ENCODE results near the gene KCNQ1. TPM values are rescaled to one million over a fixed set of nuclear protein-coding genes. Genes with fewer than 3 reads are reported as not detected.

The KCNQ1 gene
- total RNA-seq, 1 experiment from 2014 or later, result not detected

GRCh38 chr11:2417856-2418692, 26.7 kb upstream of the KCNQ1 start:
- Histone ChIP-seq H3K36me3 (no peaks in the 10 kb centered on the region), H3K4me1 (no peaks in the 10 kb centered on the region), H3K27me3 (0 out of 2 replicates have a peak, but pooled peaks cover 6% of the 10 kb centered on the region), H3K27ac (no peak overlapping the region), H3K9me3 (replicated peaks) (no peaks in the 10 kb centered on the region), H3K4me3 (no peak overlapping the region)
- no peak for DNase-seq

- H3K36me3 ChIP-seq, result no peaks in the 10 kb centered on the region
- H3K4me3 ChIP-seq, result no peak overlapping the region
- H3K9me3 ChIP-seq (replicated peaks), result no peaks in the 10 kb centered on the region
- H3K27me3 ChIP-seq, result peaks cover 6% of the 10 kb centered on the region; the same call in 1 of the 2 replicates
- H3K4me1 ChIP-seq, result no peaks in the 10 kb centered on the region
- H3K27ac ChIP-seq, result no peak overlapping the region
- DNase-seq, result no peak
These were observed 26.0 kb upstream of the KCNQ1 start for GRCh38 chr11:2418693-2419360.

DNA sequence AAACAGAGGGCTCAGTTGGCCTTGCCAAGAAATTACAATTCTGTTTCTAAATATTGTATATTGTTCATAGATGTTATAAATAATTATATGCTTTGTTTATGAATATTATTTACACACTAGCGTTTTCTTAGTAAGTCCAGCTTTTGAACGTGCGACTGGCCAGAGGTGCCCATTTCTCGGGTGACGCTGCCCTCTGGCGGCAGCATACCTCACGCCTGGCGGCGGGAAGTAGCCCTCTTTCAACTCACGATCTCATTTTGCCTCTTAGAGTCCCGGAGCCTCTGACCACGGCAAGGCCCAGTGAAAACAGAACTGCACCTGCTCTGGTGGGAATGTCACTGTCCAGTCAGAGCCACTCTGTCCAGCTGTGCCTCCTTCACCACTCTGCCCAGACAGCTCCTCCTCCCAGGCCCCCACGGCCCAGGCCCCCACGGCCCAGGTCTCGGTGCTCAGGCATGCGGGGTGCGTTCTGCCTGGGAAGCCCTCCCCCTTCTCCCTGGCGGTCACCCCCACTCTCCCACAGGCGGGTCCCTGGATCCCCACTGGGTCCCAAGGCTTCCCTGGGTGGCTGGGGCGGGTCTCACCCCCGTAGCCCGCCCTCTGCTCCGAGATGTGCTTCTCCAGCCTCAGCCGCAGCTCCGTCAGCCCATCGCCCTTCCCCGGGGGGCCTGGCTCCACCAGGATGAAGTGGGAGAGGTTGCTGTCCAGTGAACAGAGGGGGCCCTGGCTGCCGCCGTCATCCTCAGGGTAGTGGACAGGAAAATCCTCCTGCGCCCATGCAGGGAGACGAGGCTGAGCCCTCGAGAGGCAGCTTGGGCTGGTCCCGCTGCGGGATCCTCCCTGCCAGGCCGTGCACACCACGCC, 24.9 kb upstream of the KCNQ1 start:
- no peaks in the 10 kb centered on the region for H3K4me1 ChIP-seq
- no peak overlapping the region for H3K4me3 ChIP-seq
- H3K9me3 ChIP-seq (replicated peaks), result no peaks in the 10 kb centered on the region
- H3K27me3 ChIP-seq, result peaks cover 6% of the 10 kb centered on the region; the same call in 1 of the 2 replicates
- H3K27ac ChIP-seq, result no peak overlapping the region
- DNase-seq, result peak; percentile 56 to 76
- H3K36me3 ChIP-seq, result no peaks in the 10 kb centered on the region

GRCh38 chr11:2420502-2421225, 24.1 kb upstream of the KCNQ1 start:
- no peak overlapping the region for H3K4me3 ChIP-seq
- DNase-seq, result peak; percentile 63 to 82
- no peak overlapping the region for H3K27ac ChIP-seq
- H3K36me3 ChIP-seq, result no peaks in the 10 kb centered on the region
- H3K27me3 ChIP-seq, result peaks cover 6% of the 10 kb centered on the region; the same call in 1 of the 2 replicates
- H3K9me3 ChIP-seq (replicated peaks), result no peaks in the 10 kb centered on the region
- no peaks in the 10 kb centered on the region for H3K4me1 ChIP-seq

- H3K27me3 ChIP-seq, result peaks cover under 1% of the 10 kb centered on the region; the same call in 1 of the 2 replicates
- H3K4me1 ChIP-seq, result no peaks in the 10 kb centered on the region
- H3K36me3 ChIP-seq, result no peaks in the 10 kb centered on the region
- H3K27ac ChIP-seq, result no peak overlapping the region
- no peaks in the 10 kb centered on the region for H3K9me3 ChIP-seq (replicated peaks)
- DNase-seq, result no peak
- H3K4me3 ChIP-seq, result no peak overlapping the region
These were observed 23.4 kb upstream of the KCNQ1 start for GRCh38 chr11:2421226-2421994.

GRCh38 chr11:2421996-2422395, 22.8 kb upstream of the KCNQ1 start:
- Histone ChIP-seq H3K27me3 (no peaks in the 10 kb centered on the region; the same call in 1 of the 2 replicates), H3K4me1 (no peaks in the 10 kb centered on the region), H3K4me3 (no peak overlapping the region), H3K36me3 (no peaks in the 10 kb centered on the region), H3K9me3 (replicated peaks) (no peaks in the 10 kb centered on the region), H3K27ac (no peak overlapping the region)
- no peak for DNase-seq

DNA sequence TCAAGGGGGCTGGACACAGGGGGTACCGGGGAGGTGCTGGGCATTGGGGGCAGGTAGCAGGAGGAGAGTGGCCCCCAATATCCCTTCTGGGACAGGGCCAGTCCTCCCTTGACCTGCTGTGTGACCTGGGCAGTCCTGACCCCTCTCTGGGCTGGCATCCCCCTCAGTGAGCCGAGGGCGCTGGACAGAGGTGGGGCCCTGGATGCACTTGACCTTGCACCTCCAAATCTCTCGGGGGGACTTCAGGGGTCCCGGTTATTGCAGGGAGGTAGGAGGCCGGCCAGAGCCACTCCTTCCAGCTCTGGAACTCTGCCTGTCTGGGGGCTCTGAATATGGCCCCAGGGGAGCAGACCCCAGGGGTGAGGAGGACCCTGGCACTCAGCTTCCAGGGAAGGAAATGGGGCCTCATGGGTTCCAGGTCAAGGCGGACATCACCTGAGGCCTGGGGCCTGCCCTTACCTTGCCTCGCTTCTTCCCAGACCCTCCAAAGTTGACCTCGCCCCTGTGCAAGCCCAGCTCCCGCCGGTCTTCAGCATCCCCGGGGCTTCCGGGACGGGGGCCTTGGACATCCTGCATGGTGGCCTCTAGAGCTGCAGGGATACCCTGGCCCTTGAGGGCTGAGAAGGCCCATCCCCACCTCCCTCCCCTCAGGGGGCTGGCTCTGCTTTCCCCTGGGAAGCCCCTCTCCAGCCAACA, 22.2 kb upstream of the KCNQ1 start:
- Histone ChIP-seq H3K4me1 (no peaks in the 10 kb centered on the region), H3K36me3 (no peaks in the 10 kb centered on the region), H3K4me3 (no peak overlapping the region), H3K9me3 (replicated peaks) (no peaks in the 10 kb centered on the region), H3K27ac (no peak overlapping the region), H3K27me3 (no peaks in the 10 kb centered on the region; the same call in 1 of the 2 replicates)
- DNase-seq, result no peak

DNA sequence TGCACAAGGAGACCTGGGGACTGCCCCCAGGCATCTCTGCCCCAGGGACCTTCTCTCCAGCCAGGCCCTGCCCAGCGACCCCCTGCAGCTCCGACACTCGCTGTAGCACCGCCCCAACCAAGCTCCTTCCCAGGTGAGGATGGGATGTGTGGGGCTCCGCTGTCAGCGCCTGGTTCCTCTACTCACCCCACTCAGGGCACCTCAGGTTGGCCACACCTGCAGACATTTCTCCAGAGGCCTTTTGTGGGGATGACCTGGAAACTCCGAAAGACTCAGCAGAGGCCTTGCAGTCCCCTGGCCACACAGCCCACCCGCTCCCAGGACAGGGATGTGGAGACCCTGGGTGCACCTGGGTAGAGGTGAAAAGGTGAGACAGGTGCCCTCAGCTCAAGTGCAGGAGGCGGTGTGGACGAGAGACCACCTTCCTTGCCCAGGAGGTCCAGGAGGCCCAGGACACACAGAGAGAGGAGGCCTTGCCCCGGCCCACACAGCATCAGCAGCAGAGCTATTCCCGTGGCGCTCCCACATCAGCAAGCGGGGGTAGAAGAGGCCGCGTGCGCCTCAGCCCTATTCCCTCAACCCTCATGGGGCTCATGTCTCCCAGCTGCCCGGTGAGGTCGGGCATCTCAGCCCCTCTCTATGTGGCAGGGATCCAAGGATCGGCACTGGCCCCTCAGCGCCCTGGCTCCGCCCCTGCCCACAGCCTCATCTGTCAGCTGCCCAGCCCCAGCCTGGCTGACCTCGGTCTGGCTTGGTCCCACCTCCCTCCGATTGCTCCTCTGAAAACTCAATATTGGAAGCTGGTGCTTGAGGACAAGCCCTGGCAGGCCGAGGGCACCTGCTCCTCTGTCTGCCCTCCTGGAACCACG, 21.4 kb upstream of the KCNQ1 start:
- Histone ChIP-seq H3K27ac (no peak overlapping the region), H3K36me3 (no peaks in the 10 kb centered on the region), H3K27me3 (no peaks in the 10 kb centered on the region; the same call in 1 of the 2 replicates), H3K4me1 (no peaks in the 10 kb centered on the region), H3K9me3 (replicated peaks) (no peaks in the 10 kb centered on the region), H3K4me3 (no peak overlapping the region)
- DNase-seq, result no peak

DNA sequence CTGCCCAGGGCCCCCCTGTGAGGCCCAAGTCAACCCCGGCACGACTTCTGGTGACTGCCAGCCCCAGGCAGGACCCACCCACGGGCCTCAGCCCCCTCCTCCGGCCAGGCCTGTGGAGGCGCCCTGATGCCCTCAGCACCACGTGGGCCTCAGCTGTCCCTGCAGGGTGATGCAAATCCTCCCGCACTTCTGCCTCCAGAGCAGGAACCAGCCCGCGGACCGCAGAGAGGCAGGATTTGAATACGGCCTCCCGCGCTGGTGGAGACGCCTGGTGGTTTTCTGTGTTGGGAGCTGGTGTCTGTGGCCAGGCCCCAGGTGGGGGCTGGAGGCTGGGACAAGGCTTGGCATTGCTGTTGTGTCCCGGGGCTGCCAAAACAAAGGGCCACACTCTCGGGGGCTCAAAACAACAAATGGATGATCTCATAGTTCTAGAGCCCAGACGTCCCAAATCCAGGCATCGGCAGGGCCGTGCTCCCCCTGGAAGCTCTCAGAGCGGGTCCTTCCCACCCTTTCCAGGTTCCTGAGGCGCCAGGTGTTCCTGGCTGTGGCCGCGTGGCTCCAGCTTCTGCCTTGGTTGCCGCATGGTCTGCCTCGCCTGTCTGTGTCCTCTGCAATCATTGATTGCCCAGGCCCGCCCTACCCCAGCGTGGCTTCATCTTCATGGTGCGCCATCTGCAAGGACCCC, 19.9 kb upstream of the KCNQ1 start:
- no peak overlapping the region for H3K27ac ChIP-seq
- H3K9me3 ChIP-seq (replicated peaks), result no peaks in the 10 kb centered on the region
- no peaks in the 10 kb centered on the region for H3K4me1 ChIP-seq
- H3K4me3 ChIP-seq, result no peak overlapping the region
- H3K27me3 ChIP-seq, result no peaks in the 10 kb centered on the region; the same call in 1 of the 2 replicates
- no peaks in the 10 kb centered on the region for H3K36me3 ChIP-seq
- DNase-seq, result no peak

- no peak overlapping the region for H3K27ac ChIP-seq
- no peaks in the 10 kb centered on the region; the same call in 1 of the 2 replicates for H3K27me3 ChIP-seq
- no peak for DNase-seq
- no peak overlapping the region for H3K4me3 ChIP-seq
- H3K9me3 ChIP-seq (replicated peaks), result no peaks in the 10 kb centered on the region
- no peaks in the 10 kb centered on the region for H3K4me1 ChIP-seq
- H3K36me3 ChIP-seq, result no peaks in the 10 kb centered on the region
These were observed 19.3 kb upstream of the KCNQ1 start for GRCh38 chr11:2425506-2425905.

DNA sequence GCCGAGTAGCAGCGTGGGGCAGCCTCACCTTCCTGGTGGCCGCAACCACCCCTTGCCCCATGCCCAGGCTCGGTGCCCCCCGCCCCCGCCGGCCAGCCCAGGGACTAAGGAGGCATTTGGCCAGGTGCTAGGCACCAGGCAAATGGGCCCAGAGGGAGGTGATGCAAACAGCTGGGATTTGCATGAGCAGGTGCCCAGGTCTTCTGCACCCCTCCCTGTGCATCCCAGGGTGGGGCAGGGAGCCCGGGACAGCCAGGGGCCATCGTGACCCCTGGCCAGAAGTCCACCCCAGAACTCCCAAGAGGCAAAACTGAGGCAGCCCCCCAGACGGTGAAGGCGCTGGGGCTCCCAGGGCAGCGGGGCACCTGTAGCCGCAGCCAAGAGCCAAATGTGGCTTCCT, 18.6 kb upstream of the KCNQ1 start:
- no peak overlapping the region for H3K4me3 ChIP-seq
- H3K9me3 ChIP-seq (replicated peaks), result no peaks in the 10 kb centered on the region
- no peaks in the 10 kb centered on the region for H3K4me1 ChIP-seq
- no peaks in the 10 kb centered on the region; the same call in 1 of the 2 replicates for H3K27me3 ChIP-seq
- no peaks in the 10 kb centered on the region for H3K36me3 ChIP-seq
- no peak overlapping the region for H3K27ac ChIP-seq
- no peak for DNase-seq
